Activated CD8-positive, alpha-beta memory T cell treated with anti-CD3 and anti-CD28 coated beads for 24 hours (primary cell): Measurements from ENCODE around the gene ELOVL5.

ENCODE experiments used
- DNase-seq: peaks from one replicate; pipeline ENCODE4 v3.0.0-alpha.2; 2020

Gene ELOVL5

DNA sequence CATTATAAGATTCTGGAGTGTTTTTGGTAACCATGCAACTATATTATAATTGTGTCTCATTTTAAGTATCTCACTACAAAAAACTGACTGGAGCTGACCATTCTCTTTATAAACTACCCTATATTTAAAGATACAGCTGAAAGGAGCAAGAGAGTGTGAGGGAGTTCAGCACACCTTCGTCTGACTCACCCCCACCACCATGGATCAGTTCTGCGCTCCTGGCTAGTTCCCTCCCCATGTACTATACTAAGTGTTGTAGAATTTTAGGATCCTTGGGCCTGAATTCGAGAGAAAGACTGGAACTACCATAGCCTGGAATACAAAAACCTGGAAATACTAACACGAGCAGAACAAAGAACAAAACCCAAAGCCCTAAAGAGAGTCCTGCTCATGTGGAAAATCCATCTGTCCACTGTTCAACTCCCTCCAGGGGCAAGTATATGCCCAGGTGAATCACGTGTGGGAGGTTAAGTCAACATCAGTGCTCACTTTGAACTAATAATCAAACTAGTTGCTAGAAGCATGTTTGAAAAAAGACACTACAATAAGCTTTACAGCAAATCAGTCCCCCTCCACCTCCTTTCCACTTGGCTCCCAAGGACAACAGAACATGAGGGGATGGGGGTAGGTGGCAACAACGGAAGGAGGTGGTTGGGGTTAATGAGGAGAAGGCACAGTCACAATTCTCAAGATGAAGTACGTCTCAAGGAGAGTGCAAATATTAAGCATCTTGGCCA lies 46.8 kb downstream of the ELOVL5 start:
- no peak for DNase-seq

DNA sequence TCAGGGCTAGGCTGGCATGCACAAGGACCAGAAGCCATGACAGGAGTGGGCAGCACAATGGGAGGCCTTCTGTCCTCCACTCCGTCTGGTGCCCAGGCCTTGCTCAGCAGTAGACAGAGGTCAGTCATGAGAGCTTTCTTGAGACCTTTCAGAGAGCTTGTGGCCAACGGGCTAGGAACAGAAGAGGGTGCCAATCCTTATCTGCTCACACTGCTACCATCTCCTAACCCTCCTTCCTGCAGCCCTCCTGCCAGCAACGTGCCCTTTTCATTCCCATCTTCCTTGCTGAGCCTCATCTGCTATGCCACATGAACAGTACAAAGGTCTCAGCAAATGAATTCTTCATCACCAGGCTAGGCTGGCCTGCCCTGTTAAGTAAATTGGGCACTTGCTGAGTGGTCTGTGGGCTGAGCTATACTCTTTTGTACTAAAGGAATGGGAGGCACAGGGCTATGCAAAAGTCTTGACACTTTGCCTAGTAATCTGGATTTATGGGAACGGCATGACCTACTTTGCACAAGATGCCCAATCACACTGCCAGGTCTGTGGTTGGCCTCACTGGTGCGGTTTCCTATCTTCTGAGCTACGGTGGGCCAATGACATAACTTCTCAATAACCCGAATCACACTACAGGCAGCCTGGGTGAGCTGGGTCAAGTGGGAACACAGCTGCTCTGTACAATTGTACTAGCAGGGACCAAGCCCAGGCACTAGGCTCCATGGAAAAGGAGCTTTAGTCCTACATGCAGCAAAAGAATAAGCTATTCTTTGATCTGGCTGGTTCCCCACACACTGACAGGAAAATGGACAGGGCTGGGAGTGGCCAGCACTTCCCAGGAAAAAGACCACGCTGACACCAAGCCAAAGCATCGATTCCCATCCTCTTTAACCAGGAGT lies 47.8 kb downstream of the ELOVL5 start:
- DNase-seq: no peak

- no peak for DNase-seq
Observed at GRCh38 chr6:53299331-53300005, 49.3 kb downstream of the ELOVL5 start.

GRCh38 chr6:53297004-53297403 lies 51.7 kb downstream of the ELOVL5 start:
- no peak for DNase-seq

GRCh38 chr6:53295176-53295575 lies 53.6 kb downstream of the ELOVL5 start:
- DNase-seq: no peak

- DNase-seq: no peak
Observed at GRCh38 chr6:53294611-53295010, 54.1 kb downstream of the ELOVL5 start.

GRCh38 chr6:53294095-53294494 lies 54.7 kb downstream of the ELOVL5 start:
- DNase-seq: no peak

DNA sequence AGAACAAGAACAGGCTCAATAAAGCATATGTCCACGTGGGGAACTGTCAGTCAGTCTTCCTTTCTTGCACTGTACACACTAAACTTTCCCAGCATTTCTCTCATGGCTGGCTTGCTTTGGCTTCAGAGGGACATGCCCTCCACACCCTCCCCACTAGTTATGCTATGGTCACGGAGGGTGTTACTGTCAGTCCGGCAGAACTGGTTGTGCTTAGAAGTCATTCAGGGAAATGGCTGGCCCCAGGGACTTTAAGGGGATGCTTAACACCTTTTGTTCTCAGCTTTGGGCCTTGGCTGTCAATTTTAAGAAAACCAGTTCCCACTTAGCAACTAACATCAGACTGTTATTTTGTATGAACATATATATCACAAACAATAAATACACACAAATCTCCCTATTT lies 55.1 kb downstream of the ELOVL5 start:
- no peak for DNase-seq

GRCh38 chr6:53290537-53291510 lies 57.9 kb downstream of the ELOVL5 start:
- DNase-seq: no peak

- no peak for DNase-seq
Observed at GRCh38 chr6:53287336-53288225, 61.2 kb downstream of the ELOVL5 start.

GRCh38 chr6:53284901-53285300 lies 63.8 kb downstream of the ELOVL5 start:
- no peak for DNase-seq

DNA sequence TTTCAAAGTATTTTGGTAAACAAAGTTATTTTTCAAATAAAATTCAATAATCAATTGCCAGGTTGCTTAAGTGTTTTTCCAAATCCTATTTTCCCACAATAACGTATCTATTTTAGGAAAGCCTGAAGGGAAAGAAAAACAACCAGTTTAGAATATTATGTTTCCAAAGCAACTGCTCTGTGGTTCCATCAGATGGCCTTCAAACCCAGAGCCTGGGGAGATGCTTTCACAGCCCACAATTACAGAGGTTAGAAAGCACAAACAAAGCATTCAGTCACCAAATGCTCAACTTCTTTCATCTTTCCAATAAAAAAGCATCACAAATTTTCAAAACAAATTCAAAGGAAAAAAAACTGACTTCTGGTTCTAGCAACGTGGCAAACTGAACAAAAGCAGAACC lies 66.0 kb downstream of the ELOVL5 start:
- no peak for DNase-seq

GRCh38 chr6:53282234-53282633 lies 66.5 kb downstream of the ELOVL5 start:
- DNase-seq: no peak

DNA sequence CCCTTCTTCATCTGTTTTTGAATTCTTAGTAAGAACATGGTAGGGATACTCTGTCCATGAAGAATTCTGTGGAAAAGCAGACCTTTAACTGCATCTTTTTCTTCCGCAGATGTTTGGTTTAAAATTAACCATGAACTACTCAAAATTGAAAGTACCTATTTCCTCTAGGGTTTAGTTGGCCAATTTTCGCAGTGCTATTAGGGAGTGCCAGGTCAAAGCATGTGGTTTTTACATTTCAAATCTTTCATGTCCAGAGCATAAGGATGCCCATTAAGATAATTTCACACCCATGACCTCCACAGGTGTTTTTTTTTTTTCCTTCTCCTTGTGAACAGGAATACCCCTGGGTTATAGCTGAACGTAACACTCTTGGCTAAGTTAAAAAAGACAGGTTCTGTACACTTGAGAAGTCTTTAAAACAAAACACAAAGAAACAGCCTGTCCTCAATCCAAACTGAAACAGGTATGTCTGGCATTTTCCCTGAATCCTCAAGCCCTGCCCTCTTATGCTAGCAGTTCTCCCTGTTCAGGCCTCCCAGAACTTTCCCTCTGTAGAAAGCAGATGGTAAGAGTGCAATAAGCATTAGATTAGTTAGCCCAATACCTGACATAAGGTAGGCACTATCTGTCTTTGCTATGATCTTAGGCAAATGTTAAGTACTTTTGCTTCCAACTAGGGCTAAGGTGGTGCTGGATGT lies 67.1 kb downstream of the ELOVL5 start:
- no peak for DNase-seq

- no peak for DNase-seq
Observed at GRCh38 chr6:53280207-53280606, 68.5 kb downstream of the ELOVL5 start.

DNA sequence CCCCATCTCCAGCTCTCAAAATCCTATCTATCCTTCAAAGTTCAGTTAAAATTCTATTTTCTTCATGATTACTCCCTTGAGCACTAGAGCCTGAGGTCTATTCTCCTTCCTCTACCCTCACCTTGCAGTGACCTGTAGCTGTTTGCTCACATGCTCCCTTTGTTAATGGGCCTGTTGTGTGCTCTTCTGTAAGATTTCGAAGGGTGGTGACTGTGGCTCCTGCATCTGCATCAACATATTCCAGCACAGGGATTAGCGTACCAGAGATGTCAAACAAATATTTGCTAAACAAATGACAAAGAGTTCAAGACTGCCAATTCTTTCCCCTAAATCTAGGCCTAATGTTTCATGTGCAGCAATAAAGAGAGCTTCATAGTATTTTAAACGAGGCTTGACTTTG lies 69.5 kb downstream of the ELOVL5 start:
- no peak for DNase-seq

DNA sequence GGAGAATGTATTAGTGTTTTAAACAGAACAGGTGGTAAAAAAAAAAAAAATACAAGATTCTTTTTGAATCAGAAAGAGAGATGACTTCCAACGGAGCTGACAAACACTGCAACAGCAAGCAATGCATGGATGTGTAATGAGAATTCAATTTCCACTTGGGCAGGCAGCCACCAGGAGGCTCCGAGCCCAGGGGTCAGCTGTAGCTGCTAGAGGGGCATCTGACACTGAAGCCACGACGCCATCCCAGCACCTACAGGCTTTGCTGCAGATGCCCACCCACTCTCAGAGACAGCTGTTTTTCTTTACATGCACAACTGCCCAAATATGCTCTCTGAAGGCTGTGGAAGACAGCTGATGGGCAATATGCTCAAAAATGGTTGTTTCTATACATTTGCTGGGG lies 75.4 kb downstream of the ELOVL5 start:
- no peak for DNase-seq

- DNase-seq: no peak
Observed at GRCh38 chr6:53269827-53270226, 78.9 kb downstream of the ELOVL5 start.

DNA sequence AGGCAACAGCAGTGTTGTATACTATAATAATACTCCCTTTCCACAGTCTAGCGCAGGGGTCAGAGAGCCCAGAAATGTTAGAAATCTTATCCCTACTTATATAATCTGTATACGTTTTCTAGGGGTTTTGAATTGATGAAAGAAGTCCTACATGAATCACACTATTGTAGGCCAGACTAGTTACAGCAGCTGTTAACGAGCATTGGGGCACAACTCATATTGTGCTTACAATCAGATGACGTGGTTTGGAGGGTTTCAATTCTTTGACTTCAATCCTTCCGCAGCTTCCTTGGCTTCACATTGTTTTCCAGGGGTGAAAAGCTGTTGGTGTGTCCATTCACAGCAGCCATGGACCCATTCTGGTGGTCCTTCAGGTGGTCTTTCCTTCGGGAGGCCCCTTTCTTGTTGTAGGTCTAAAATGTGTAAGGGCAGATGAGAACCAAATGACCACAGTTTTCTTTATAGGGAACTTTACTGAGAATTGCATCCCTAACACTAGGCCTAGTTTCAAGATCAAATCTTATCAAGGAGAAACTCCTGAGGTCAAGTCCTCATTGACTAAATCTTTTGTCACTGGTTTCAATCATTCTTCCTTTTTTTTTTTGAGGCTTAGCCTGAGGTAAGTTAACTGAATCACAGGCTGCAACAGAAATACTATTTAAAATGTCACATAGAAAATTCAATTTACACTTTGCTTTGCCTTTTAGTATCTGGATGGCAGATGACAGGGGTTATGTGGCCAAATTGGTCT lies 79.7 kb downstream of the ELOVL5 start:
- no peak for DNase-seq

- no peak for DNase-seq
Observed at GRCh38 chr6:53266553-53267090, 82.1 kb downstream of the ELOVL5 start.
